Measurements from ENCODE around the gene ACADVL. TPM values are rescaled to one million over a fixed set of nuclear protein-coding genes. Genes with fewer than 3 reads are reported as not detected.

Gene ACADVL
- polyA plus RNA-seq, 1 of the 3 experiments (the other 2 are of a cell fraction) = 635 TPM

- no peak for TF ChIP-seq SMC3 (IDR thresholded peaks at IDR 0.05; ENCODE audit: low read depth, low read length)
- no peak for TF ChIP-seq YY1 (IDR thresholded peaks at IDR 0.05; ENCODE audit: low read depth)
- TF ChIP-seq MAX (IDR thresholded peaks at IDR 0.05; ENCODE audit: low read depth) = no peak
- no peak for TF ChIP-seq RFX5 (IDR thresholded peaks at IDR 0.05; ENCODE audit: low read length)
- TF ChIP-seq FOXM1 (IDR thresholded peaks at IDR 0.05; ENCODE audit: low read depth) = no peak
- no peak for TF ChIP-seq TEAD4 (IDR thresholded peaks at IDR 0.05; ENCODE audit: borderline replicate concordance, insufficient read depth)
- TF ChIP-seq CHD2 (IDR thresholded peaks at IDR 0.05; ENCODE audit: low read length, partially characterized antibody) = no peak
- Histone ChIP-seq H3K36me3 (replicated peaks in 1 of 2; ENCODE audit: control insufficient read depth in 1 of 2, insufficient read depth in 2 of 2, low read length in 1 of 2) (peaks cover 30 to 40% of the 10 kb centered on the region in 2 experiments), H4K20me1 (ENCODE audit: insufficient read depth) (peaks cover 11% of the 10 kb centered on the region), H3K27me3 (ENCODE audit: insufficient read depth) (no peaks in the 10 kb centered on the region), H3K4me1 (ENCODE audit: control insufficient read depth in 1 of 2, insufficient read depth in 2 of 2, low read depth in 1 of 2, low read length in 1 of 2) (peaks cover 40% of the 10 kb centered on the region in 2 experiments), H3K27ac (ENCODE audit: low read depth in 2 of 2, low read length in 1 of 2) (peak overlapping the region; percentile 75 to 97), H3K79me2 (ENCODE audit: insufficient read depth) (peaks cover 88% of the 10 kb centered on the region), H2AFZ (ENCODE audit: low read depth) (no peak overlapping the region), H3K4me2 (peak overlapping the region; percentile 84), H3K9ac (peak overlapping the region; percentile 81; the same call in 1 of the 2 replicates), H3F3A (replicated peaks; ENCODE audit: insufficient read depth) (peaks cover 54% of the 10 kb centered on the region), H3K9me2 (no peaks in the 10 kb centered on the region), H3K9me3 (no peaks in the 10 kb centered on the region), H3K4me3 (ENCODE audit: low read depth in 2 of 2, low read length in 1 of 2) (peak overlapping the region; percentile 88 to 99)
- WGBS (ENCODE audit: low lambda C conversion rate) = 36% methylated on average over 6 of the region's 6 CpGs
- ChIA-PET CTCF (interaction anchor here (1.1 to 5.3 kb wide), 4 partner anchors 17 to 193 kb away, joined by 3 to 37 read pairs (median 16); partner anchors contain the start of genes ACADVL and DLG4), POLR2A (interaction anchor here (1.0 kb wide), 1 partner anchor 17 kb away, joined by 11 read pairs; the partner anchor contains the start of genes ACADVL and DLG4)
- no peak for DNase-seq
Observed at GRCh38 chr17:7237266-7237760, 17.6 kb downstream of the ACADVL start.

GRCh38 chr17:7237761-7238419, 18.2 kb downstream of the ACADVL start:
- Histone ChIP-seq H3K4me1 (ENCODE audit: control insufficient read depth in 1 of 2, insufficient read depth in 2 of 2, low read depth in 1 of 2, low read length in 1 of 2) (peaks cover 36% of the 10 kb centered on the region in 2 experiments), H3K4me2 (peak overlapping the region; percentile 84), H3K9me2 (no peaks in the 10 kb centered on the region), H4K20me1 (ENCODE audit: insufficient read depth) (peaks cover 7% of the 10 kb centered on the region; the same call in 1 of the 2 replicates), H3K36me3 (replicated peaks in 1 of 2; ENCODE audit: control insufficient read depth in 1 of 2, insufficient read depth in 2 of 2, low read length in 1 of 2) (peaks cover 30 to 40% of the 10 kb centered on the region in 2 experiments), H3K27ac (ENCODE audit: low read depth in 2 of 2, low read length in 1 of 2) (peak overlapping the region; percentile 75 to 97), H3F3A (replicated peaks; ENCODE audit: insufficient read depth) (peaks cover 54% of the 10 kb centered on the region), H3K9ac (peak overlapping the region; percentile 81; the same call in 1 of the 2 replicates), H3K79me2 (ENCODE audit: insufficient read depth) (peaks cover 83% of the 10 kb centered on the region), H3K9me3 (no peaks in the 10 kb centered on the region), H3K4me3 (ENCODE audit: low read depth in 2 of 2, low read length in 1 of 2) (peak overlapping the region; percentile 88 to 99), H3K27me3 (ENCODE audit: insufficient read depth) (no peaks in the 10 kb centered on the region), H2AFZ (ENCODE audit: low read depth) (no peak overlapping the region)
- TF ChIP-seq MXI1 (IDR thresholded peaks at IDR 0.05; ENCODE audit: low read depth, low read length) (peak; percentile 73), ELF1 (IDR thresholded peaks at IDR 0.05) (0 out of 2 replicates have a peak, but pooled peaks have one; percentile 26), GATA2 (CRISPR knock-in tag; IDR thresholded peaks at IDR 0.05) (no peak), FOSL2 (IDR thresholded peaks at IDR 0.05; ENCODE audit: borderline replicate concordance, low read depth) (no peak), CHD2 (IDR thresholded peaks at IDR 0.05; ENCODE audit: low read length, partially characterized antibody) (peak; percentile 85), TEAD4 (IDR thresholded peaks at IDR 0.05; ENCODE audit: borderline replicate concordance, insufficient read depth) (no peak), TAF1 (IDR thresholded peaks at IDR 0.05; ENCODE audit: borderline replicate concordance, low read depth, low read length) (peak; percentile 67; the same call in 1 of the 2 replicates), CTCF (IDR thresholded peaks at IDR 0.05) (no peak), SIN3A (IDR thresholded peaks at IDR 0.05; ENCODE audit: borderline replicate concordance, low read depth, low read length) (peak; percentile 51; the same call in 1 of the 2 replicates), PBX3 (IDR thresholded peaks at IDR 0.05) (peak; percentile 18; the same call in 1 of the 2 replicates), REST (IDR thresholded peaks at IDR 0.05; ENCODE audit: low read depth, low read length) (0 out of 2 replicates have a peak, but pooled peaks have one; percentile 13), MEF2A (IDR thresholded peaks at IDR 0.05; ENCODE audit: borderline replicate concordance, low read depth) (no peak), MAX (IDR thresholded peaks at IDR 0.05; ENCODE audit: low read depth) (peak; percentile 36)
- peak; percentile 83 for DNase-seq
- ChIA-PET CTCF (interaction anchor here (1.1 to 5.6 kb wide), 5 partner anchors 17 to 193 kb away, joined by 3 to 37 read pairs (median 26); partner anchors contain the start of genes ACADVL and DLG4), POLR2A (interaction anchor here (0.7 to 1.7 kb wide), 3 partner anchors 17 to 55 kb away, joined by 3 to 11 read pairs (median 6); partner anchors contain the start of genes ACADVL and DLG4)
- 3% methylated on average over 40 of the region's 73 CpGs for WGBS (ENCODE audit: low lambda C conversion rate)
